GM19023 (cell line): ENCODE data around the gene DMD.

Experiments
- ATAC-seq: cut with Tn5 transposase; IDR thresholded peaks from one replicate; pipeline ENCODE4 v1.9.1; 2021; ENCODE audit warnings: mild to moderate bottlenecking, moderate library complexity; ENCODE audit not compliant: unreplicated experiment

The DMD gene

GRCh38 chrX:31909850-31910572 lies 1301.3 kb downstream of the DMD start:
- no peak for ATAC-seq

GRCh38 chrX:31894152-31894551 lies 1317.2 kb downstream of the DMD start:
- no peak for ATAC-seq

GRCh38 chrX:31893525-31893924 lies 1317.8 kb downstream of the DMD start:
- ATAC-seq: no peak

- ATAC-seq: no peak
These were observed 1322.3 kb downstream of the DMD start for GRCh38 chrX:31889088-31889487.

- ATAC-seq: no peak
These were observed 1326.8 kb downstream of the DMD start for GRCh38 chrX:31884535-31884934.

- no peak for ATAC-seq
These were observed 1339.3 kb downstream of the DMD start for GRCh38 chrX:31872007-31872406.

GRCh38 chrX:31870267-31870666 lies 1341.1 kb downstream of the DMD start:
- ATAC-seq: no peak

- ATAC-seq: no peak
These were observed 1350.7 kb downstream of the DMD start for GRCh38 chrX:31860686-31861085.

GRCh38 chrX:31858915-31859314 lies 1352.4 kb downstream of the DMD start:
- ATAC-seq: no peak

- ATAC-seq: no peak
These were observed 1356.6 kb downstream of the DMD start for GRCh38 chrX:31854716-31855115.

GRCh38 chrX:31851761-31852160 lies 1359.6 kb downstream of the DMD start:
- ATAC-seq: no peak

GRCh38 chrX:31847773-31848172 lies 1363.6 kb downstream of the DMD start:
- no peak for ATAC-seq

- no peak for ATAC-seq
These were observed 1366.3 kb downstream of the DMD start for GRCh38 chrX:31845003-31845402.

- no peak for ATAC-seq
These were observed 1372.7 kb downstream of the DMD start for GRCh38 chrX:31838617-31839016.

GRCh38 chrX:31837445-31838049 lies 1373.8 kb downstream of the DMD start:
- no peak for ATAC-seq

- no peak for ATAC-seq
These were observed 1374.9 kb downstream of the DMD start for GRCh38 chrX:31836479-31836878.

- no peak for ATAC-seq
These were observed 1379.1 kb downstream of the DMD start for GRCh38 chrX:31832263-31832662.

GRCh38 chrX:31820430-31821210 lies 1390.7 kb downstream of the DMD start:
- ATAC-seq: no peak

GRCh38 chrX:31819455-31819854 lies 1391.9 kb downstream of the DMD start:
- ATAC-seq: no peak

GRCh38 chrX:31811106-31811505 lies 1400.2 kb downstream of the DMD start:
- ATAC-seq: no peak

- ATAC-seq: no peak
These were observed 1403.0 kb downstream of the DMD start for GRCh38 chrX:31808357-31808756.

- ATAC-seq: no peak
These were observed 1404.2 kb downstream of the DMD start for GRCh38 chrX:31807165-31807564.
